Nephron progenitor cell (in vitro differentiated cells): ENCODE results near the gene NRG2.

Source experiments
- DNase-seq: peaks from one replicate; pipeline ENCODE4 v3.0.0; 2021
- H3K27ac Mint-ChIP-seq: 2 replicates; pipeline ENCODE4 v1.8.0; 2021; ENCODE audit warnings: mild to moderate bottlenecking, moderate library complexity, mixed read lengths
- H3K27me3 Mint-ChIP-seq: 2 replicates; pipeline ENCODE4 v1.8.0; 2021; ENCODE audit warnings: mild to moderate bottlenecking, low read depth, mixed read lengths; ENCODE audit not compliant: poor library complexity
- H3K36me3 Mint-ChIP-seq: 2 replicates; pipeline ENCODE4 v1.8.0; 2021; ENCODE audit warnings: low read depth, mixed read lengths
- H3K4me1 Mint-ChIP-seq: 2 replicates; pipeline ENCODE4 v1.8.0; 2021; ENCODE audit warnings: mixed read lengths
- H3K4me3 Mint-ChIP-seq: 2 replicates; pipeline ENCODE4 v1.8.0; 2021; ENCODE audit warnings: mild to moderate bottlenecking, moderate library complexity, mixed read lengths
- H3K9me3 Mint-ChIP-seq: 2 replicates; pipeline ENCODE4 v1.8.0; 2021; ENCODE audit warnings: mild to moderate bottlenecking, moderate library complexity, mixed read lengths
- CTCF ChIP-seq: fragments of 200-600 bp; sonication (generic); IDR thresholded peaks from 2 replicates; pipeline ENCODE4 v1.5.0; 2021; ENCODE audit warnings: antibody characterized with exemption

The NRG2 gene

GRCh38 chr5:139849501-139849900 is 193.6 kb downstream of the NRG2 start:
- H3K27ac Mint-ChIP-seq, result no peak overlapping the region
- H3K4me3 Mint-ChIP-seq, result peak overlapping the region; percentile 58
- H3K27me3 Mint-ChIP-seq, result peaks cover 90% of the 10 kb centered on the region

GRCh38 chr5:139848508-139849100 is 194.5 kb downstream of the NRG2 start:
- peaks cover 11% of the 10 kb centered on the region for H3K4me1 Mint-ChIP-seq
- H3K27ac Mint-ChIP-seq, result no peak overlapping the region
- H3K9me3 Mint-ChIP-seq, result no peaks in the 10 kb centered on the region
- no peak for TF ChIP-seq CTCF
- H3K27me3 Mint-ChIP-seq, result peaks cover 87% of the 10 kb centered on the region
- DNase-seq, result no peak
- H3K4me3 Mint-ChIP-seq, result peak overlapping the region; percentile 77
- H3K36me3 Mint-ChIP-seq, result no peaks in the 10 kb centered on the region

More at GRCh38 chr5:139849501-139849900, 193.6 kb downstream of the NRG2 start:
- H3K36me3 Mint-ChIP-seq, result no peaks in the 10 kb centered on the region
- TF ChIP-seq CTCF, result no peak
- DNase-seq, result no peak
- no peaks in the 10 kb centered on the region for H3K9me3 Mint-ChIP-seq
- peaks cover 11% of the 10 kb centered on the region for H3K4me1 Mint-ChIP-seq

GRCh38 chr5:139847790-139848507 is 195.2 kb downstream of the NRG2 start:
- Mint-ChIP-seq H3K27me3 (peaks cover 88% of the 10 kb centered on the region), H3K27ac (no peak overlapping the region), H3K36me3 (no peaks in the 10 kb centered on the region), H3K9me3 (no peaks in the 10 kb centered on the region), H3K4me3 (peak overlapping the region; percentile 62), H3K4me1 (peaks cover 11% of the 10 kb centered on the region)
- DNase-seq, result peak; percentile 79
- TF ChIP-seq CTCF, result no peak

GRCh38 chr5:139847091-139847490 is 196.0 kb downstream of the NRG2 start:
- Mint-ChIP-seq H3K4me3 (peak overlapping the region; percentile 63), H3K27ac (no peak overlapping the region)
- DNase-seq, result no peak

GRCh38 chr5:139845846-139846681 is 197.0 kb downstream of the NRG2 start:
- TF ChIP-seq CTCF, result no peak
- no peak overlapping the region for H3K4me3 Mint-ChIP-seq
- no peak overlapping the region for H3K27ac Mint-ChIP-seq
- no peaks in the 10 kb centered on the region for H3K36me3 Mint-ChIP-seq
- DNase-seq, result no peak
- peaks cover 90% of the 10 kb centered on the region for H3K27me3 Mint-ChIP-seq
- H3K9me3 Mint-ChIP-seq, result no peaks in the 10 kb centered on the region
- H3K4me1 Mint-ChIP-seq, result peaks cover 11% of the 10 kb centered on the region

More at GRCh38 chr5:139847091-139847490, 196.0 kb downstream of the NRG2 start:
- Mint-ChIP-seq H3K36me3 (no peaks in the 10 kb centered on the region), H3K9me3 (no peaks in the 10 kb centered on the region), H3K4me1 (peaks cover 11% of the 10 kb centered on the region), H3K27me3 (peaks cover 88% of the 10 kb centered on the region)
- no peak for TF ChIP-seq CTCF
